ENCODE measurements around the gene NECTIN4.

The NECTIN4 gene

GRCh38 chr1:161089251-161089924, at the start of gene NECTIN4:
Gene NECTIN4, minus strand, starts transcription at chr1:161089558. Its CDS starts 262 bp downstream, at chr1:161089296.
- Histone ChIP-seq H3K4me2 (ENCODE audit: insufficient read depth, low read length) (no peak within 1 kb of the TSS), H3K27me3 (ENCODE audit: insufficient read depth, low read length, poor library complexity) (no peaks in the 10 kb centered on the region), H3K27ac (ENCODE audit: low read length) (no peak within 1 kb of the TSS), H3K4me3 (ENCODE audit: low read depth in 1 of 2, low read length in 2 of 2) (no peak within 1 kb of the TSS), H3K79me2 (ENCODE audit: insufficient read depth, low read length) (no peaks in the 10 kb centered on the region), H3K9me3 (ENCODE audit: insufficient read depth, low read length, severe bottlenecking) (no peaks in the 10 kb centered on the region), H3K9ac (ENCODE audit: low read depth, low read length) (no peak within 1 kb of the TSS), H3K4me1 (ENCODE audit: insufficient read depth, low read length) (no peaks in the 10 kb centered on the region), H4K20me1 (ENCODE audit: insufficient read depth, low read length) (no peaks in the 10 kb centered on the region), H3K36me3 (ENCODE audit: insufficient read depth, low read length) (no peaks in the 10 kb centered on the region), H2AFZ (ENCODE audit: low read depth, low read length) (no peak within 1 kb of the TSS)
- DNase-seq (no peak), ATAC-seq (ENCODE audit: insufficient read depth, low read depth) (no peak)
- TF ChIP-seq CTCF (IDR thresholded peaks at IDR 0.05; ENCODE audit: borderline replicate concordance, extremely low read depth, low read length, poor library complexity, severe bottlenecking) (no peak), EZH2 (IDR thresholded peaks at IDR 0.05; ENCODE audit: borderline replicate concordance, low read depth, low read length, severe bottlenecking) (no peak)

- H3K36me3 ChIP-seq (ENCODE audit: insufficient read depth, low read length) = peaks cover 5% of the 10 kb centered on the region
- peaks cover 18% of the 10 kb centered on the region for H3K79me2 ChIP-seq (ENCODE audit: insufficient read depth, low read length)
- H3K4me1 ChIP-seq (ENCODE audit: insufficient read depth, low read length) = peaks cover 8% of the 10 kb centered on the region
- DNase-seq (no peak), ATAC-seq (ENCODE audit: insufficient read depth, low read depth) (no peak)
- no peak overlapping the region for H2AFZ ChIP-seq (ENCODE audit: low read depth, low read length)
- H4K20me1 ChIP-seq (ENCODE audit: insufficient read depth, low read length) = no peaks in the 10 kb centered on the region
- TF ChIP-seq EZH2 (IDR thresholded peaks at IDR 0.05; ENCODE audit: borderline replicate concordance, low read depth, low read length, severe bottlenecking) = no peak
- no peak for TF ChIP-seq CTCF (IDR thresholded peaks at IDR 0.05; ENCODE audit: borderline replicate concordance, extremely low read depth, low read length, poor library complexity, severe bottlenecking)
- no peak overlapping the region for H3K9ac ChIP-seq (ENCODE audit: low read depth, low read length)
- H3K9me3 ChIP-seq (ENCODE audit: insufficient read depth, low read length, severe bottlenecking) = no peaks in the 10 kb centered on the region
- no peaks in the 10 kb centered on the region for H3K27me3 ChIP-seq (ENCODE audit: insufficient read depth, low read length, poor library complexity)
- H3K4me3 ChIP-seq (ENCODE audit: low read depth in 1 of 2, low read length in 2 of 2) = no peak overlapping the region
- H3K27ac ChIP-seq (ENCODE audit: low read length) = no peak overlapping the region
- H3K4me2 ChIP-seq (ENCODE audit: insufficient read depth, low read length) = no peak overlapping the region
Observed at GRCh38 chr1:161138431-161138830, 49.1 kb upstream of the NECTIN4 start.

- no peak for TF ChIP-seq EZH2 (IDR thresholded peaks at IDR 0.05; ENCODE audit: borderline replicate concordance, low read depth, low read length, severe bottlenecking)
- no peak for TF ChIP-seq CTCF (IDR thresholded peaks at IDR 0.05; ENCODE audit: borderline replicate concordance, extremely low read depth, low read length, poor library complexity, severe bottlenecking)
- H3K4me1 ChIP-seq (ENCODE audit: insufficient read depth, low read length) = peaks cover 10% of the 10 kb centered on the region
- no peaks in the 10 kb centered on the region for H4K20me1 ChIP-seq (ENCODE audit: insufficient read depth, low read length)
- H3K36me3 ChIP-seq (ENCODE audit: insufficient read depth, low read length) = peaks cover 5% of the 10 kb centered on the region
- no peaks in the 10 kb centered on the region for H3K9me3 ChIP-seq (ENCODE audit: insufficient read depth, low read length, severe bottlenecking)
- no peaks in the 10 kb centered on the region for H3K27me3 ChIP-seq (ENCODE audit: insufficient read depth, low read length, poor library complexity)
- no peak overlapping the region for H2AFZ ChIP-seq (ENCODE audit: low read depth, low read length)
- ATAC-seq (ENCODE audit: insufficient read depth, low read depth) (no peak), DNase-seq (no peak)
- no peak overlapping the region for H3K4me2 ChIP-seq (ENCODE audit: insufficient read depth, low read length)
- no peak overlapping the region for H3K4me3 ChIP-seq (ENCODE audit: low read depth in 1 of 2, low read length in 2 of 2)
- H3K79me2 ChIP-seq (ENCODE audit: insufficient read depth, low read length) = peaks cover 24% of the 10 kb centered on the region
- H3K9ac ChIP-seq (ENCODE audit: low read depth, low read length) = no peak overlapping the region
- no peak overlapping the region for H3K27ac ChIP-seq (ENCODE audit: low read length)
Observed at GRCh38 chr1:161137881-161138280, 48.5 kb upstream of the NECTIN4 start.
